ENCODE measurements around the gene TBCK. TPM values are rescaled to one million over a fixed set of nuclear protein-coding genes. Genes with fewer than 3 reads are reported as not detected.

The TBCK gene
- polyA plus RNA-seq, 1 of the 3 experiments (the other 2 are of a cell fraction), result 14.6 TPM

- TF ChIP-seq FOSL2 (IDR thresholded peaks at IDR 0.05; ENCODE audit: borderline replicate concordance, low read depth), result no peak
- TF ChIP-seq IRF3 (IDR thresholded peaks at IDR 0.05; ENCODE audit: low read depth, low read length), result no peak
These were observed 28.5 kb downstream of the TBCK start (continued) for GRCh38 chr4:106287353-106287969.

DNA sequence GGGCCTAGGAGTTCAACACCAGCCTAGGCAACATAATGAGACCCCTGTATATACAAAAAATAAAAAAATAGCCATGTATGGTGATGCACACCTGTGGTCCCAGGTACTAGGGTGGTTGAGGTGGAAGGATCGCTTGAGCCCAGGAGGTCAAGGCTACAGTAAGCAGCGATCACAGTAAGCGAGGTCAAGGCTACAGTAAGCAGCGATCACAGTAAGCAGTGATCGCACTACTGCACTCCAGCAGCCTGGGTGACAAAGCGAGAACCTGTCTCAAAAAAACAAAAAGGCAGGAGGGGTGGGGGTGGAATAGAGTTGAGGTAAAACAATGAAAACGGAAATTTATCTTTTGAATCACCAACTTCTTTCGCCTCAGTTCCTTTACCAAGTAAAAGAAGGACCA, 29.4 kb downstream of the TBCK start:
- ChIA-PET POLR2A (no interaction called here), CTCF (no interaction called here)
- no peak overlapping the region for H3K4me2 ChIP-seq
- no peak overlapping the region for H3K9ac ChIP-seq
- no peaks in the 10 kb centered on the region for H3K27me3 ChIP-seq (ENCODE audit: insufficient read depth)
- H3K79me2 ChIP-seq (ENCODE audit: insufficient read depth), result peaks cover 3% of the 10 kb centered on the region; the same call in 1 of the 2 replicates
- no peak for TF ChIP-seq GATA2 (CRISPR knock-in tag; IDR thresholded peaks at IDR 0.05)
- no peak for TF ChIP-seq RXRA (IDR thresholded peaks at IDR 0.05; ENCODE audit: borderline replicate concordance, low read depth)
- TF ChIP-seq YY1 (IDR thresholded peaks at IDR 0.05; ENCODE audit: low read depth), result no peak
- no peak for TF ChIP-seq RFX5 (IDR thresholded peaks at IDR 0.05; ENCODE audit: low read length)
- TF ChIP-seq, protein P1, sequence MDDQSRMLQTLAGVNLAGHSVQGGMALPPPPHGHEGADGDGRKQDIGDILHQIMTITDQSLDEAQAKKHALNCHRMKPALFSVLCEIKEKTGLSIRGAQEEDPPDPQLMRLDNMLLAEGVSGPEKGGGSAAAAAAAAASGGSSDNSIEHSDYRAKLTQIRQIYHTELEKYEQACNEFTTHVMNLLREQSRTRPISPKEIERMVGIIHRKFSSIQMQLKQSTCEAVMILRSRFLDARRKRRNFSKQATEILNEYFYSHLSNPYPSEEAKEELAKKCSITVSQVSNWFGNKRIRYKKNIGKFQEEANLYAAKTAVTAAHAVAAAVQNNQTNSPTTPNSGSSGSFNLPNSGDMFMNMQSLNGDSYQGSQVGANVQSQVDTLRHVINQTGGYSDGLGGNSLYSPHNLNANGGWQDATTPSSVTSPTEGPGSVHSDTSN (IDR thresholded peaks at IDR 0.05), result no peak
- TF ChIP-seq RAD21 (IDR thresholded peaks at IDR 0.05; ENCODE audit: low read length), result no peak
- no peak for TF ChIP-seq TEAD4 (IDR thresholded peaks at IDR 0.05; ENCODE audit: borderline replicate concordance, insufficient read depth)
- H2AFZ ChIP-seq (ENCODE audit: low read depth), result no peak overlapping the region
- DNase-seq, result no peak
- peaks cover 0 to 2% of the 10 kb centered on the region in 2 experiments; a peak in 1 of 4 replicates for H3K4me1 ChIP-seq (ENCODE audit: control insufficient read depth in 1 of 2, insufficient read depth in 2 of 2, low read depth in 1 of 2, low read length in 1 of 2)
- WGBS (ENCODE audit: low lambda C conversion rate), result 98% methylated on average over 8 of the region's 8 CpGs
- no peak overlapping the region for H3K27ac ChIP-seq (ENCODE audit: low read depth in 2 of 2, low read length in 1 of 2)
- H3K9me3 ChIP-seq, result no peaks in the 10 kb centered on the region
- H4K20me1 ChIP-seq (ENCODE audit: insufficient read depth), result no peaks in the 10 kb centered on the region; the same call in 1 of the 2 replicates
- H3K9me2 ChIP-seq, result no peaks in the 10 kb centered on the region
- H3K4me3 ChIP-seq (ENCODE audit: low read depth in 2 of 2, low read length in 1 of 2), result no peak overlapping the region
- H3F3A ChIP-seq (replicated peaks; ENCODE audit: insufficient read depth), result no peaks in the 10 kb centered on the region
- peaks cover 18 to 29% of the 10 kb centered on the region in 2 experiments for H3K36me3 ChIP-seq (replicated peaks in 1 of 2; ENCODE audit: control insufficient read depth in 1 of 2, insufficient read depth in 2 of 2, low read length in 1 of 2)

DNA sequence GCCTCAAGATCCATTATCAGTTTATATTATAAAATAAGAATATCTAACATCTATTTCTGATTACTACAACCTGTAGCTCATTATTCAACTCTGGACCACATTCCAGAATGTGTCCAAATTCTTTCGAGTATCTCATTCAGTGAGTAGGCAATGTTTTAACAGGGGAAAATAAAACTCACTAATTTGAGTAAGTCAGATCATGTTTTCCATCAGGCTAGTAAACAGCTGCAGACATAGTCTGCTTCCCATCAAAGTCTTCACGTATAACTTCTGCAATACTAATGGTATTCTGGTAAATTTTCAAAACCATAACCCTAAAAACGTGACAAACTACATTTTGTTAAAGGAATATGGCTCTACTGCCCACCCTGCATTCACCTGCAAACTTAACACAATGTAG, 31.8 kb downstream of the TBCK start:
- H3K9ac ChIP-seq, result no peak overlapping the region
- H3K36me3 ChIP-seq (replicated peaks in 1 of 2; ENCODE audit: control insufficient read depth in 1 of 2, insufficient read depth in 2 of 2, low read length in 1 of 2), result peaks cover 11 to 29% of the 10 kb centered on the region in 2 experiments
- H2AFZ ChIP-seq (ENCODE audit: low read depth), result no peak overlapping the region
- TF ChIP-seq TCF12 (IDR thresholded peaks at IDR 0.05) (peak; percentile 70), CHD2 (IDR thresholded peaks at IDR 0.05; ENCODE audit: low read length, partially characterized antibody) (no peak), EP300 (IDR thresholded peaks at IDR 0.05; ENCODE audit: borderline replicate concordance in 1 of 2, low read depth in 1 of 2, low read length in 1 of 2) (peak in 1 of 2 experiments; percentile 44; a peak in 2 of 4 replicates)
- TF ChIP-seq, protein P1 (IDR thresholded peaks at IDR 0.05), result peak; percentile 42
- 28% methylated on average over 3 of the region's 3 CpGs for WGBS (ENCODE audit: low lambda C conversion rate)
- no peaks in the 10 kb centered on the region for H3K79me2 ChIP-seq (ENCODE audit: insufficient read depth)
- H3F3A ChIP-seq (replicated peaks; ENCODE audit: insufficient read depth), result no peaks in the 10 kb centered on the region
- H3K27me3 ChIP-seq (ENCODE audit: insufficient read depth), result no peaks in the 10 kb centered on the region
- H3K4me1 ChIP-seq (ENCODE audit: control insufficient read depth in 1 of 2, insufficient read depth in 2 of 2, low read depth in 1 of 2, low read length in 1 of 2), result peaks cover 0 to 2% of the 10 kb centered on the region in 2 experiments; a peak in 1 of 4 replicates
- H3K4me2 ChIP-seq, result no peak overlapping the region
- H3K9me2 ChIP-seq, result no peaks in the 10 kb centered on the region
- H3K4me3 ChIP-seq (ENCODE audit: low read depth in 2 of 2, low read length in 1 of 2), result no peak overlapping the region
- no peaks in the 10 kb centered on the region for H3K9me3 ChIP-seq
- ChIA-PET CTCF (interaction anchor here (1.0 kb wide), 1 partner anchor 15 kb away, joined by 3 read pairs; no protein-coding TSS in a partner anchor), POLR2A (no interaction called here)
- H3K27ac ChIP-seq (ENCODE audit: low read depth in 2 of 2, low read length in 1 of 2), result peak overlapping the region in 1 of 2 experiments; percentile 77; a peak in 1 of 4 replicates
- DNase-seq, result no peak
- no peaks in the 10 kb centered on the region; the same call in 1 of the 2 replicates for H4K20me1 ChIP-seq (ENCODE audit: insufficient read depth)

All from SK-N-SH (cell line).